ENCODE results near the gene KCNJ12.

- TF ChIP-seq CTCF (IDR thresholded peaks at IDR 0.05), result no peak
- peak; percentile 73 for TF ChIP-seq EZH2 (IDR thresholded peaks at IDR 0.05)
- peak; percentile 61 for TF ChIP-seq EZH2phosphoT487 (IDR thresholded peaks at IDR 0.05)
Measured at GRCh38 chr17:21463779-21464407, 87.7 kb downstream of the KCNJ12 start.
